ENCODE data around the gene SLC12A8. TPM values are rescaled to one million over a fixed set of nuclear protein-coding genes. Genes with fewer than 3 reads are reported as not detected.

SLC12A8 gene
- total and polyA plus RNA-seq, 2 of the 13 experiments (the other 11 are each of a cell fraction or from before 2014, with no cell fraction given) = 0.44 to 0.71 TPM

GRCh38 chr3:125149462-125149861 is 63.1 kb downstream of the SLC12A8 start (continued):
- TF ChIP-seq, protein P1, sequence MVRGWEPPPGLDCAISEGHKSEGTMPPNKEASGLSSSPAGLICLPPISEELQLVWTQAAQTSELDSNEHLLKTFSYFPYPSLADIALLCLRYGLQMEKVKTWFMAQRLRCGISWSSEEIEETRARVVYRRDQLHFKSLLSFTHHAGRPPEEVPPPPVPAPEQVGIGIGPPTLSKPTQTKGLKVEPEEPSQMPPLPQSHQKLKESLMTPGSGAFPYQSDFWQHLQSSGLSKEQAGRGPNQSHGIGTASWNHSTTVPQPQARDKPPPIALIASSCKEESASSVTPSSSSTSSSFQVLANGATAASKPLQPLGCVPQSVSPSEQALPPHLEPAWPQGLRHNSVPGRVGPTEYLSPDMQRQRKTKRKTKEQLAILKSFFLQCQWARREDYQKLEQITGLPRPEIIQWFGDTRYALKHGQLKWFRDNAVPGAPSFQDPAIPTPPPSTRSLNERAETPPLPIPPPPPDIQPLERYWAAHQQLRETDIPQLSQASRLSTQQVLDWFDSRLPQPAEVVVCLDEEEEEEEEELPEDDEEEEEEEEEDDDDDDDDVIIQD (CRISPR knock-in tag; IDR thresholded peaks at IDR 0.05; ENCODE audit: low read depth) = no peak
- TF ChIP-seq ZNF276 (CRISPR knock-in tag; IDR thresholded peaks at IDR 0.05; ENCODE audit: low read depth) (no peak), SRF (IDR thresholded peaks at IDR 0.05; ENCODE audit: low read depth, low read length) (no peak), HOXD1 (CRISPR knock-in tag; IDR thresholded peaks at IDR 0.05) (no peak), SIN3B (IDR thresholded peaks at IDR 0.05; ENCODE audit: low read length) (no peak), GTF3A (CRISPR knock-in tag; conservative IDR thresholded peaks at IDR 0.05) (no peak)

DNA sequence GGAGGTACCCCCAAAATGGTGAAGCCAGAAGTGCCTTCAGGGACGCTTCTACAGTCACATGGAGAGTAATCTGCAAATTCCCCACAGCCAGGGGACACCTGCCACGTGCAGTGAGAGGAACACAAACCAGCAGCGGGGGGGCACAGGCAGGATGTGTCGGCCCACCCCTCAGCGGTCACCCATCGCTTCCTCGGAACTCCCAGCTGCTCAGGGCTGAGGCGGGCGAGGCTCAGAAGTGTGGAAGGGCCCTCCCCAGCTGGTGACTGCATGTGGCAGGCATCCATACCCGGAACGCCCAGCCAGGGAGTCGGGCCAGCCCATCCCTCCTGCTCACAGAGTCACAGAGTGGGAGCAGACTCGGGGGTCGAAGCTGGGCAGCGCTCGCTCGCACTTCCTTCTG is 63.7 kb downstream of the SLC12A8 start:
- intact Hi-C loops (cut with micrococcal nuclease; ENCODE audit: unreplicated experiment) = no loop called here
- 75% methylated on average over 7 of the region's 17 CpGs for WGBS (ENCODE audit: low lambda C conversion rate)
- POLR2A ChIA-PET = no interaction called here
- H3K27me3 ChIP-seq (ENCODE audit: control insufficient read depth in 1 of 2, insufficient read depth in 2 of 2, low read length in 2 of 2) = peaks cover 0 to 18% of the 10 kb centered on the region in 2 experiments; a peak in 2 of 5 replicates
- H3K4me1 ChIP-seq (ENCODE audit: insufficient read depth, low read length) = peaks cover 20% of the 10 kb centered on the region
- FAIRE-seq (no peak), ATAC-seq (no peak), DNase-seq (ENCODE audit: low spot score) (no peak)
- CTCF ChIA-PET (ENCODE audit: low intra/inter-chr PET ratio, low total read pairs) = interaction anchor here (0.6 kb wide), 1 partner anchor 54 kb away, joined by 3 read pairs; no protein-coding TSS in a partner anchor
- no peaks in the 10 kb centered on the region for H3K36me3 ChIP-seq (replicated peaks in 1 of 2; ENCODE audit: control insufficient read depth in 1 of 2, insufficient read depth in 2 of 2, low read length in 2 of 2)
- in situ Hi-C loops (cut with HindIII; ENCODE audit: extremely low pct_ligation_motif_present, low pct_unique_long_range_greater_than_20kb) = no loop called here
- TF ChIP-seq, protein P2, sequence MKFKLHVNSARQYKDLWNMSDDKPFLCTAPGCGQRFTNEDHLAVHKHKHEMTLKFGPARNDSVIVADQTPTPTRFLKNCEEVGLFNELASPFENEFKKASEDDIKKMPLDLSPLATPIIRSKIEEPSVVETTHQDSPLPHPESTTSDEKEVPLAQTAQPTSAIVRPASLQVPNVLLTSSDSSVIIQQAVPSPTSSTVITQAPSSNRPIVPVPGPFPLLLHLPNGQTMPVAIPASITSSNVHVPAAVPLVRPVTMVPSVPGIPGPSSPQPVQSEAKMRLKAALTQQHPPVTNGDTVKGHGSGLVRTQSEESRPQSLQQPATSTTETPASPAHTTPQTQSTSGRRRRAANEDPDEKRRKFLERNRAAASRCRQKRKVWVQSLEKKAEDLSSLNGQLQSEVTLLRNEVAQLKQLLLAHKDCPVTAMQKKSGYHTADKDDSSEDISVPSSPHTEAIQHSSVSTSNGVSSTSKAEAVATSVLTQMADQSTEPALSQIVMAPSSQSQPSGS (CRISPR knock-in tag; IDR thresholded peaks at IDR 0.05) = no peak
- no TSS peak for BruUV-seq (replicated peaks)
- no peaks in the 10 kb centered on the region for H3K79me2 ChIP-seq (ENCODE audit: insufficient read depth, low read length)
- H4K20me1 ChIP-seq (ENCODE audit: insufficient read depth, low read length) = no peaks in the 10 kb centered on the region
- H2AFZ ChIP-seq (ENCODE audit: low read length) = no peak overlapping the region
- H3K9ac ChIP-seq (ENCODE audit: insufficient read depth, low read depth, low read length) = no peak overlapping the region
- no peaks in the 10 kb centered on the region for H3K9me3 ChIP-seq (ENCODE audit: low read length)
- no peak overlapping the region for H3K4me3 ChIP-seq (replicated peaks in 1 of 3; ENCODE audit: insufficient read depth in 1 of 3, low read depth in 2 of 3, low read length in 3 of 3)
- no peak overlapping the region; the same call in 1 of the 2 replicates for H3K4me2 ChIP-seq (ENCODE audit: low read depth, low read length)
- no peak overlapping the region for H3K27ac ChIP-seq (ENCODE audit: extremely low read length, insufficient read depth, low read length)

All from HepG2 (cell line).